Left ventricle myocardium superior (tissue), 1 donor: ENCODE data around the gene CCDC12. TPM values are rescaled to one million over a fixed set of nuclear protein-coding genes. Genes with fewer than 3 reads are reported as not detected.
A peak's percentile ranks its signal among the peaks of the same experiment; 100 is the strongest.

Source experiments
- ATAC-seq: fragments of 200-7000 bp; cut with Tn5 transposase; one replicate; pipeline ENCODE4 v1.9.1; 2020; ENCODE audit warnings: mild to moderate bottlenecking, moderate library complexity
- DNase-seq: peaks from one replicate; pipeline ENCODE4 v3.0.0-alpha.2; 2020
- intact Hi-C: fragments of 100-400 bp; cut with micrococcal nuclease; formaldehyde crosslinking; loops from one replicate; pipeline ENCODE4 v1.11.0; 2022
- total RNA-seq: library from RNA; stranded (reverse); fragmentation: NEBNext Ultra II Directional; extraction: Animal tissue kit (Norgen Biotek cat#: 25700); gene quantifications from one replicate; pipeline ENCODE4 v1.2.1, GENCODE V29; 2021
- donor health status: DM: no; HTN: yes; CAD: no; lungs with severe emphysema.

CCDC12 gene
- total RNA-seq, 1 donor from 2014 or later: 29.6 TPM

- DNase-seq (peak; percentile 90), ATAC-seq (peak; percentile 82)
- intact Hi-C loops: loop anchor here (5.0 kb wide), 1 partner anchor 71 kb away; no protein-coding TSS in a partner anchor
These were observed 21.7 kb upstream of the CCDC12 start for GRCh38 chr3:46998121-46998851.

DNA sequence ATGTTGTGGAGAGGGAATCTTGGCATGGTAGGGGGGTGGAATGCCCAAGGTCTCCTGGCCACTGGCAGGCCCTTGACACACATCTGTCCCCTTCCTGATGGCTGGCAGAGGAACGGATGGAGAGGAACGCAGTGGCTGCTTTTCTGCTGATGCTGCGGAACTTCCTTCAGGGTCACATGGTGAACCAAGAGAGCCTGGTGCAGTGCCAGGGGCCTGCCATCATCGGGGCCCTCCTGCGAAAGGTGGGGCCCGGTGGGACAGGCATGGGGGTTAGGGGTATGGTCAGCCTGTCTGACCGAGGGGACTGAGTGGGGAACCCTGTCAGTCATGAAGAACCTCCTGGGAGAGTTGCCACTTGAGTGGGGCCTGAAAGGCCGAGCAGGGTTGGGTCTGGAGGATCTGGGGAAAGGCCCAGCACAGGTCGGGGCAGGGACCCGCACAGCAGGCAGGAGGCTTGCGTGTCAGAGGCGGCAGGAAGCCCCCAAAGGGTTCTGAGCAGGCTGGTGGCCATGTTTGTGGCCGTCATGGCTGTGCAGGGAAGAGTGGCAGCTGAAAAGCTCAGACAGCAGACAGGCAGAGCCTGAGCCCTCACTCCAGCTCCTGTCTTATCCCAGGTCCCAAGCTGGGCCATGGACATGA, 21.0 kb upstream of the CCDC12 start:
- ATAC-seq (no peak), DNase-seq (no peak)
- intact Hi-C loops: loop anchor here (5.0 kb wide), 1 partner anchor 70 kb away; no protein-coding TSS in a partner anchor

- ATAC-seq (no peak), DNase-seq (no peak)
- intact Hi-C loops: loop anchor here (5.0 kb wide), 1 partner anchor 70 kb away; no protein-coding TSS in a partner anchor
These were observed 20.3 kb upstream of the CCDC12 start for GRCh38 chr3:46996689-46997452.

DNA sequence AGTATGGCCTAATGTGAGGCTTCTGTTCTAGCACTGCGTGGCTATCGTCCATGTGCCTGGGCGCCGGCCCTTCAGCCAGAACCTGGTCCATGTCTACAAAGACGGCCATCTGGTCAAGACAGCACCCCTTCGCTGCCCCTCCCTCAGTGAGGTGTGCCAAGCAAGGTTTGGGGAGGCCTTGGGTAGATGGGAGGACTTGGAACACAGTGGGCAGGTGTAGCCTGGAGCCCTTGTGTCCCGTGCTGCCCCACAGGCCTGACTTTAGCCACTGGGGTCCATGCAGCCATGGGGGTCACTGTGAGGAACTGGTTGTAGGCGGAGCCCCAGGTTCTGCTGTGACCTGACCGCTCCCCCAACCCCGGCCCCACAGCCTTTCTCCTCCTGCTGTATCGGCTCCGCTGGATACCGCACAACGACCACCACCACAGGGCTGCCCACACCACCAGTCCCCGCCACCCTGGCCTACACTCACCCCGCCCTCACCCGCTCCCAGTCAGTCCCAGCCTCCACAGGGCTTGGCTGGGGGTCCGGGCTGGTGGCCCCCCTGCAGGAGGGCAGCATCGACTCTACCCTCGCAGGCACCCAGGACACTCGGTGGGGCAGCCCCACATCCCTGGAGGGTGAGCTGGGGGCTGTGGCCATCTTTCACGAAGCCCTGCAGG, 19.5 kb upstream of the CCDC12 start:
- ATAC-seq: no peak
- DNase-seq: no peak
- intact Hi-C loops: loop anchor here (5.0 kb wide), 1 partner anchor 69 kb away; no protein-coding TSS in a partner anchor

GRCh38 chr3:46994801-46995731, 18.5 kb upstream of the CCDC12 start:
- intact Hi-C loops: loop anchor here (5.0 kb wide), 1 partner anchor 68 kb away; no protein-coding TSS in a partner anchor
- no peak for ATAC-seq
- no peak for DNase-seq

- DNase-seq (no peak), ATAC-seq (no peak)
- intact Hi-C loops: no loop called here
These were observed 17.4 kb upstream of the CCDC12 start for GRCh38 chr3:46993986-46994385.

DNA sequence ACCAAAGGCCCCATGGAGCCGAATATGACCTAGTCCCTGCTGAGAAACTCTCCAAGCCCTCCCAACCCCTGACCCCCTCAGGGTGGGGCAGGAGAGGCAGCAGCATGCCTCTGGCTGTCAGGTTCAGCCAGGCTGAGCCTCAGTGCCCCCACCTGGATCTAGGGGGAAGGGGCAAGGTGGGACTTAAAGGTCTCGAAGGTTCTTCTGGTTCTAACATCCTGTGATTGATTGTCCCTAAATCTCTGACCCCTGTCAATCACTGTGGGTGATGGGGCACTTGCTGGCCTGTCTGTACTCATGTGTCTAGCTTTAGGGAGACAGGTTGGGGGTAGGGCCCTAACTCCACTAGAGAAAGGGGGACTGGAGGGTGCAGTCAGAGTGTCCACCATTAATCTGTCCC, 16.7 kb upstream of the CCDC12 start:
- intact Hi-C loops: no loop called here
- DNase-seq: no peak
- ATAC-seq: no peak

DNA sequence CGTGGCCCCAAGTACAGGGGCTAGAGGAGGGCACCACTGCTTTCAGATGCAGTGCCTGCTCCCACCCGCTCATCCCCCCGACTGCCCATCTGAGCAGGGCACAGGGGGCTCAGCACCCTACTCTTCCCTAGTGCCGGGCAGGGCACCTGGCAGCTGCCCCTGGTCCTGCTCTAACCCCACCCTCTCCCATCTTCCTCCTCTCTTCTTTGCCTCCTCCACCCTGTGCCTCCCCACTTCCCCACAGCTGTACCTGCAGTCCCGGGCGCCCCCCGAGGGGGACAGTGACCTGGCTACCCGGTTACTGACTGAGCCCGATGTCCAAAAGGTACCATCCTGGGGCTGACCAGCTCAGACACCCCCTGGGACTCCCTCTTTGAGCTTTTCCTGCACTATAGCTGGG, 15.7 kb upstream of the CCDC12 start:
- ATAC-seq (no peak), DNase-seq (no peak)
- intact Hi-C loops: no loop called here

DNA sequence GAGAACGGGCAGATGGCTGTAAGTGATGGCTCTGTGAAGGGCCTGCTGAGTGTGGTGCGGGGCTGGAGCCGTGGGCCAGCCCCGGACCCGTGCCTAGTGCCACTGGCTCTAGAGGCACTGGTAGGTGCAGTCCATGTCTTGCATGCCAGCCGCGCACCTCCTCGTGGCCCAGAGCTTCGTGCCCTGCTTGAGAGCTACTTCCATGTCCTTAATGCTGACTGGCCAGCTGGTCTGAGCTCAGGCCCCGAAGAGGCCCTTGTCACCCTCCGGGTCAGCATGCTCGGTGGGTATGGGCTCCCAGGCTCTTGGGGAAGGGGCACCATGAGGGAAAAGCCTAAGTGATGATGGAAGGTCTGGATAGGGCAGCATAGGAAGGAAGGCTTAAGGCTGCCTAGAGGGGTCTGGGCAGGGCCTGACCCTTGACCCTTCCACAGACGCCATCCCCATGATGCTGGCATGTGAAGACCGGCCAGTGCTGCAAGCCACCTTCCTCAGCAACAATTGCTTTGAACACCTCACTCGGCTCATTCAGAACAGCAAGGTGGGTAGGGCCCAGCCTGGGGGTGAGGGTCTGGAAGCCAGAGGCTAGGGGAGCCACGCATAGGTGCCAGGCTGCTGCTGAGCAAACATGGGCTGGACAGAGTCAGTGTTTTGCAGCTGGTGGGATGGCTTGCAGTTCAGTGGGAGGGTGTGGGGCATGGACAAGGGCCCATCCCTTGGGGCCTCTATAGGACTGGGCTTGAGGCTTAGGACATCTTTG, 15.0 kb upstream of the CCDC12 start:
- intact Hi-C loops: no loop called here
- DNase-seq: no peak

GRCh38 chr3:46990573-46991374, 14.2 kb upstream of the CCDC12 start:
- ATAC-seq (no peak), DNase-seq (peak; percentile 56)
- intact Hi-C loops: no loop called here

More for the DNA sequence above, 15.0 kb upstream of the CCDC12 start:
- ATAC-seq: no peak

DNA sequence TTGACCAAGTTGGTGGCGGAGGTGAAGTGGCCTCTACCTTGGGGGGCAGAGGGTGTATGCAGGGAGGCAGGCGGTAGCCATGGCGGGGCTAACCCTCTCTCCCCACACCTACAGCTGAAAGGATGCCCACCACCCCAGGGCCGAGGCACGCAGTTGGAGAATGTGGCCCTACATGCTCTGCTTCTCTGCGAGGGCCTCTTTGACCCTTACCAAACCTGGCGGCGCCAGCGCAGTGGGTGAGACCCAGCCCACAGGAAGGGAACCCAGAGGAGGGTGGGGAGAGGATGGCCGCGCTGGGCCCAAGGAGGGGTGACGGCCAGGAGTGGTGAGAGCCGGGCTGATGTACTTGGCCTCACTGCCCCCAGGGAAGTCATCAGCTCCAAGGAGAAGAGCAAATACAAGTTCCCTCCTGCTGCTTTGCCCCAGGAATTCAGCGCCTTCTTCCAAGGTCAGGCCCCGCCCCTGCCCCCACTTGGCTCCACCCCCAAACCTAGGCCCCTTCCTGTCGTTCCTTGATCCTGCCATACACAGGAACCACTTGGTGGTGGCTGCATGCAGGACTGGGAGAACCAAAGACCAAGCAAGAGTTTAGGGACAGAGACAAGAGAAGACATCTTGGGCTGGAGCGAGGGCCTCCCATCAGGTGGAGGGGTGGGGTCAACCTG, 12.7 kb upstream of the CCDC12 start:
- DNase-seq: no peak

DNA sequence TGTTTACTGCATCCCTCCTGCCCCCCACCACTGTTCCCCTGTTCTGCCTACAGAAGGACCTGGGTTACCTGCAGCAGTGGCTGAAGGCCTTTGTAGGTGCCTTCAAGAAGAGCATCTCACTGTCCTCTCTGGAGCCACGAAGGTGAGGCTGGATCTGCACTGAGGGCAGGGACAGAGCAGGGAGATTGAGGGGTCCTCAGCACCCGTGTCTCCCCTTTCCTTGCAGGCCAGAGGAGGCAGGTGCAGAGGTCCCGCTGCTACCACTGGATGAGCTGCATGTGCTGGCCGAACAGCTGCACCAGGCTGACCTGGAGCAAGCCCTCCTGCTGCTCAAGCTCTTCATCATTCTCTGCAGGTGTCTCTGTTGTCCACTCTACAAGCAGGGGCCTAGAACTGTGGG, 12.1 kb upstream of the CCDC12 start:
- DNase-seq (no peak), ATAC-seq (no peak)

More for the DNA sequence above, 12.7 kb upstream of the CCDC12 start:
- intact Hi-C loops: no loop called here
- no peak for ATAC-seq

DNA sequence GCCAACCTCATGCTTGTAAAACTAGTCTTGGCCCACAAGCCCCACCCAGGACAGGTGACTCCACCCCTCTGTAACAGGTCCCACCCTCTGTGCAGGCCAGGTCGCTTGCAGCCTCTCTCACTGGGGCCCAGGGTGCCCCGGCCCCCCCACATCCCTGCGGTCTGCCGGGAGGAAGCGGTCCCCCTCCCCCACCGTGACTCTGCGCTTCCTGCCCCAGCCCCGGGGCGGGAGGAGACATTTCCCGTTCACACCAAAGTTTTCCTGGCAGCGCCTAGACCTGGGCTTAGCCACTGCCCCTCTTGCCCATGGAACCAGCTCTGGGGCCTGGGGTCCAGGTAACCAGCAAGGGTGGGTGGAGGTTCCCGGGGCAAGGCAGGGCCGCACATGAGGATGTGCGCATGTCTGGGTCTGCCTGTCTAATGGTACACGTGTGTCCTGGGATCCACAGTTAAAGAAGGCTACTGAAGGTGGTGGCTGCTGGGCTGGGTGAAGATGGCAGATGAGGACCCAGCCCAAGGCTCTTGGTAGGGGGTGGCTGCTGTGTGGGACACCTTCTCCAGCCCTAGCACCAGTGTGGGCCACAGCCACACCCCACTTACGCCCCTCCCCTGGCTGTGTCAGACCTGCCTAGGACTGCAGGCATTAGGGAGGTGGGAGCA, 11.3 kb upstream of the CCDC12 start:
- intact Hi-C loops: no loop called here
- ATAC-seq (peak; percentile 71), DNase-seq (peak; percentile 79)

More for the DNA sequence above, 12.1 kb upstream of the CCDC12 start:
- intact Hi-C loops: no loop called here

GRCh38 chr3:46987319-46987742, 10.8 kb upstream of the CCDC12 start:
- DNase-seq (no peak), ATAC-seq (no peak)
- intact Hi-C loops: no loop called here

DNA sequence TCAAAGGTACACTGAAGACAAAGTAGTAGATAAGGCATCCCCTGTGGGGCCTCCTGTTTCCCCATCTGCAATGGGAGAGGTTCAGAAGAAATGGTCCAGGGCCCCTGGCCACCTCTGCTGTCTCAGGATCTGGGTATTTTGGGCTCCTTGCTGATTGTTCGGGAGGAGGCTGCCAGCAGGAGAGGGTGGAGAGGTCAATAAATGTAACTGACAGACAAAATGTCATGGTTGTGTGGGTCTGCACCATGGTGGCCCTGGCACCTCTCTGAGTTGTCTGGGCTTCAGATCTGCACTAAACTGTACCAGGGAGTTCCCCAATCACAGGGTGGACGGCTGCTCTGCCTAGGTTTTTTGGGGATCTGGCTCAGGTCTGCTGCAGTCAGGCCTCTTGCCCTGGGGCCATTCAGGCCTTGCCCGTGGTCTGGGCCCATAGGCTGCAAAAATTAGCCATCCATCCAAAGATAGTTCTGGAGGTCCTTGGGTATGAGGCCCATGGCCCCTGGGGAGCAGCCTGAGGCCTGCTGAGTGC, 10.3 kb upstream of the CCDC12 start:
- ATAC-seq (no peak), DNase-seq (peak; percentile 18)
- intact Hi-C loops: no loop called here
